Endodermal cell (in vitro differentiated cells): Measurements from ENCODE around the gene DAB1. TPM values are rescaled to one million over a fixed set of nuclear protein-coding genes. Genes with fewer than 3 reads are reported as not detected.
A peak's percentile ranks its signal among the peaks of the same experiment; 100 is the strongest.

ENCODE experiments used
- DNase-seq: peaks from one replicate; pipeline ENCODE4 v3.0.0-alpha.2; 2017
- H3K27ac ChIP-seq: 2 replicates; pipeline ENCODE4 v1.5.1; 2013; ENCODE audit warnings: mild to moderate bottlenecking, low read depth, low read length, moderate library complexity
- H3K27me3 ChIP-seq: 2 replicates; pipeline ENCODE4 v1.6.1; 2013; ENCODE audit warnings: mild to moderate bottlenecking, low read length, moderate library complexity; ENCODE audit not compliant: insufficient read depth, control insufficient read depth, poor library complexity, severe bottlenecking
- H3K36me3 ChIP-seq: 2 replicates; pipeline ENCODE4 v1.7.0; 2013; ENCODE audit warnings: mild to moderate bottlenecking, low read length, moderate library complexity; ENCODE audit not compliant: control insufficient read depth, insufficient read depth
- H3K4me1 ChIP-seq: one replicate; pipeline ENCODE4 v1.7.0; 2013; ENCODE audit warnings: low read length; ENCODE audit not compliant: control insufficient read depth, insufficient read depth
- H3K4me3 ChIP-seq: 2 replicates; pipeline ENCODE4 v1.5.1; 2013; ENCODE audit warnings: mild to moderate bottlenecking, low read length, moderate library complexity
- H3K9ac ChIP-seq: 2 replicates; pipeline ENCODE4 v1.6.1; 2013; ENCODE audit warnings: mild to moderate bottlenecking, low read length, moderate library complexity; ENCODE audit not compliant: poor library complexity, severe bottlenecking; ENCODE audit errors: extremely low read depth
- H3K9me3 ChIP-seq: 2 replicates; pipeline ENCODE4 v1.6.1; 2013; ENCODE audit warnings: mild to moderate bottlenecking, low read length, moderate library complexity; ENCODE audit not compliant: control insufficient read depth
- H3K27ac Mint-ChIP-seq: 2 replicates; pipeline ENCODE4 v1.8.0; 2020; ENCODE audit warnings: mixed read lengths
- H3K27me3 Mint-ChIP-seq: 2 replicates; pipeline ENCODE4 v1.8.0; 2021; ENCODE audit warnings: mild to moderate bottlenecking, mixed read lengths; ENCODE audit not compliant: insufficient read depth
- H3K36me3 Mint-ChIP-seq: 2 replicates; pipeline ENCODE4 v1.8.0; 2020; ENCODE audit warnings: low read depth, mixed read lengths
- H3K4me1 Mint-ChIP-seq: 2 replicates; pipeline ENCODE4 v1.8.0; 2020; ENCODE audit warnings: mixed read lengths
- H3K4me3 Mint-ChIP-seq: 2 replicates; pipeline ENCODE4 v1.8.0; 2020; ENCODE audit warnings: mild to moderate bottlenecking, moderate library complexity, mixed read lengths
- H3K9me3 Mint-ChIP-seq: 2 replicates; pipeline ENCODE4 v1.8.0; 2020; ENCODE audit warnings: mild to moderate bottlenecking, mixed read lengths
- WGBS, 2 experiments: methylation state at CpG; one replicate each; pipeline versions ENCODE4 v1.1.5 to v1.1.7; 2013; ENCODE audit warnings: missing lambda C conversion rate in 2 of 2, mixed read lengths in 1 of 2; ENCODE audit not compliant: insufficient coverage in 1 of 2, insufficient read length in 1 of 2; 5-methylcytosine and 5-hydroxymethylcytosine counted together
- total RNA-seq, 2 donors: library from RNA; stranded (reverse); fragmentation: NEBNext Ultra II Directional in 1 of 2; extraction: Animal tissue kit (Norgen Biotek cat#: 25700) in 1 of 2; gene quantifications; 2 replicates in 1 of 2; 3 replicates in 1 of 2; pipeline ENCODE4 v1.2.1, GENCODE V29; 2021
- TF ChIP-seq, protein P1 (sequence below): fragments of 200-600 bp; sonication (generic); conservative IDR thresholded peaks from 2 replicates; pipeline ENCODE4 v1.5.0; 2021; ENCODE audit warnings: antibody characterized with exemption, mild to moderate bottlenecking

DAB1 gene
- total RNA-seq, 2 donors from 2014 or later = 32.0 to 36.2 TPM

DNA sequence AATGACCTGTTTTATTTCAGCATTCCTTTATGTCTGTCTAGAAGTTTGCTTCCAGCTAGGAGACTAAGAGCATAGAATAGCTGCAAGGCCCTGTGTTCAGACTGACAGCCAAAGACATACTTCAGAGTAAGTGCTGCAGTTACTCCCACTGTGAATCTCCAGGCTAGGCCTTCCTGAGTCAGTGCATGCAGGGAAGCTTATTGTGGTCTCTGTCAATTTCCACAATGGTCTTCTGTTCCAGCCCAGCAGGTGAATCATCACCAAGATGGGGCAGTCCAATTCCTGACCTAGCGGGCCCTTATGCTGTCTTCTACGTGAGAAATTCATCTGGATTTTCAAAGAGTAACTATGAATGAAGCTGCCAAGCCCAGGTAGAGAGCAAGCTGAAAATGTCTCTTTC lies 311.7 kb downstream of the DAB1 start:
- Histone ChIP-seq H3K9me3 (no peaks in the 10 kb centered on the region), H3K4me3 (no peak overlapping the region), H3K4me1 (no peaks in the 10 kb centered on the region), H3K36me3 (no peaks in the 10 kb centered on the region), H3K9ac (no peak overlapping the region), H3K27ac (peak overlapping the region; percentile 48), H3K27me3 (no peaks in the 10 kb centered on the region)
- Mint-ChIP-seq H3K27me3 (no peaks in the 10 kb centered on the region), H3K36me3 (no peaks in the 10 kb centered on the region), H3K4me3 (no peak overlapping the region), H3K27ac (no peak overlapping the region), H3K4me1 (peaks cover 15% of the 10 kb centered on the region), H3K9me3 (no peaks in the 10 kb centered on the region)
- TF ChIP-seq, protein P1, sequence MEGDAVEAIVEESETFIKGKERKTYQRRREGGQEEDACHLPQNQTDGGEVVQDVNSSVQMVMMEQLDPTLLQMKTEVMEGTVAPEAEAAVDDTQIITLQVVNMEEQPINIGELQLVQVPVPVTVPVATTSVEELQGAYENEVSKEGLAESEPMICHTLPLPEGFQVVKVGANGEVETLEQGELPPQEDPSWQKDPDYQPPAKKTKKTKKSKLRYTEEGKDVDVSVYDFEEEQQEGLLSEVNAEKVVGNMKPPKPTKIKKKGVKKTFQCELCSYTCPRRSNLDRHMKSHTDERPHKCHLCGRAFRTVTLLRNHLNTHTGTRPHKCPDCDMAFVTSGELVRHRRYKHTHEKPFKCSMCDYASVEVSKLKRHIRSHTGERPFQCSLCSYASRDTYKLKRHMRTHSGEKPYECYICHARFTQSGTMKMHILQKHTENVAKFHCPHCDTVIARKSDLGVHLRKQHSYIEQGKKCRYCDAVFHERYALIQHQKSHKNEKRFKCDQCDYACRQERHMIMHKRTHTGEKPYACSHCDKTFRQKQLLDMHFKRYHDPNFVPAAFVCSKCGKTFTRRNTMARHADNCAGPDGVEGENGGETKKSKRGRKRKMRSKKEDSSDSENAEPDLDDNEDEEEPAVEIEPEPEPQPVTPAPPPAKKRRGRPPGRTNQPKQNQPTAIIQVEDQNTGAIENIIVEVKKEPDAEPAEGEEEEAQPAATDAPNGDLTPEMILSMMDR = no peak
- peak; percentile 70 for DNase-seq
- 15 to 32% methylated on average over 2 of the region's 2 CpGs for WGBS, 2 experiments

DNA sequence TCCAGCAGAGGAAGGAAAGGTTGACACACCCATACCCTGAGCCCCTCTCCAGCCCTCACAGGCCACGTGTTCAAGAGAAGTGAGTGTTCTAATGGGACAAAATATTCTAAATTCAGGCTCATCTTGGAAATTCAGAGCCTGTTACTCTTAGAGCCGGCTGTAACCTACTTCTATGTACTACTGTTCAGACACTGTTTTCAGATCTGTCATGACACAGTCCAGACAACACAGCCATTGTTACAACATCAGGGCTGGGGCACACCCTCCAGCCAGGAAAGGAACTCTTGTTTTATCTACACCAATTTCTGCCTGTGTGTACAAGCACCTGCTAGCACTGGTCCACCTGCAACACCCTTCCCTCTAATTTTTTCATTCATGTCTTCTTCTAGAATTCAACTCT lies 312.7 kb downstream of the DAB1 start:
- no peaks in the 10 kb centered on the region for H3K9me3 Mint-ChIP-seq
- no peaks in the 10 kb centered on the region for H3K27me3 Mint-ChIP-seq
- Histone ChIP-seq H3K9ac (no peak overlapping the region), H3K36me3 (no peaks in the 10 kb centered on the region), H3K9me3 (no peaks in the 10 kb centered on the region), H3K4me1 (no peaks in the 10 kb centered on the region), H3K27ac (no peak overlapping the region), H3K27me3 (no peaks in the 10 kb centered on the region), H3K4me3 (no peak overlapping the region)
- H3K4me3 Mint-ChIP-seq = no peak overlapping the region
- TF ChIP-seq, protein P1 = no peak
- WGBS, 2 experiments = 90 to 91% methylated on average over 2 of the region's 2 CpGs
- no peak overlapping the region for H3K27ac Mint-ChIP-seq
- peaks cover 20% of the 10 kb centered on the region for H3K4me1 Mint-ChIP-seq
- no peaks in the 10 kb centered on the region for H3K36me3 Mint-ChIP-seq
- no peak for DNase-seq

DNA sequence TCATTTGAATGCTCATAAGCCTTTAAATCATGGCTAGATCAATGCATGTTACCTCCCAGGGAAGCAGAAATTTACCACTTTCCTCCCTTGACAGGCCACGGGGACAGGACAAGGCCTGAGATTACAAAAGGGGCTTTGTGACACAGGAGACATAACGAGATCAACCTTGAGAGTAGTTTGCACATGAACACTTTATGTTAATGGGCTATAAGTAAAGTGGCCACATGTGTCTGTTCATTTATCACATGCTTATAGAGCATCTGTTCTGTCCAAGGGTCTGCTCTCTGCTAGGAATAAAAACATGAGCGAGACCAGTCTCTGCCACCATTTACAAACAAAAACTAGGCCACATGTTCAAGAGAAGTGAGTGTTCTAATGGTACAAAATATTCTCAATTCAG lies 314.0 kb downstream of the DAB1 start:
- DNase-seq = no peak
- WGBS, 2 experiments = 71 to 87% methylated on average over 2 to 3 of the region's 3 CpGs
- no peak overlapping the region for H3K4me3 ChIP-seq
- H3K9ac ChIP-seq = no peak overlapping the region
- Mint-ChIP-seq H3K4me1 (peaks cover 33% of the 10 kb centered on the region), H3K27me3 (no peaks in the 10 kb centered on the region), H3K4me3 (no peak overlapping the region), H3K9me3 (no peaks in the 10 kb centered on the region), H3K27ac (no peak overlapping the region), H3K36me3 (no peaks in the 10 kb centered on the region)
- TF ChIP-seq, protein P1 = no peak
- H3K27me3 ChIP-seq = no peaks in the 10 kb centered on the region
- no peak overlapping the region for H3K27ac ChIP-seq
- no peaks in the 10 kb centered on the region for H3K9me3 ChIP-seq
- peaks cover 4% of the 10 kb centered on the region for H3K4me1 ChIP-seq
- no peaks in the 10 kb centered on the region for H3K36me3 ChIP-seq
